ENCODE data around the gene UMPS.
A peak's percentile ranks its signal among the peaks of the same experiment; 100 is the strongest.
"Not testable (repeated sequence)": the region's sequence is repeated elsewhere in the genome, so short reads cannot be mapped to it uniquely, and the experiment has no call there.

Gene UMPS

DNA sequence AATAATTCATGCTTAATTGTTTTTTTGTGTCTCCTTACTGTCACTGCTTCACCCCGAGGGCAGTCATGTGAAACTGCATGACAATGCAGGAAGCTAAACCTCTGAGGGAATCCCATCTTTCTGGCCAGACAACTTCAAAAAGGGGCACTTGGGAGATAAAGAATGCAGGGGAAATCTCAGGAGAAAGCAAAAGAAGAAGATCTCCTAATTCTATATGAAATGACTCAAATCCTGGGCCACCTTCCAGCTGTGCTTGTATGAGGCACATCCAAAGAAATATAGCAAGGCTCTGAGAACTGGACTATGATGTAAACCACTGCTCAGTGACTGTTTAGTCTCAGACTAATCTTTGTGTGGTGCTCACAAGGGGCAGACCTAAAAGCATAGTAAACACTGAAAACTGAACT is 22.6 kb upstream of the UMPS start:
- DNase-seq (ENCODE audit: low read depth): no peak

- DNase-seq (ENCODE audit: low read depth): no peak
Measured at GRCh38 chr3:124714223-124714853, 15.9 kb upstream of the UMPS start.

DNA sequence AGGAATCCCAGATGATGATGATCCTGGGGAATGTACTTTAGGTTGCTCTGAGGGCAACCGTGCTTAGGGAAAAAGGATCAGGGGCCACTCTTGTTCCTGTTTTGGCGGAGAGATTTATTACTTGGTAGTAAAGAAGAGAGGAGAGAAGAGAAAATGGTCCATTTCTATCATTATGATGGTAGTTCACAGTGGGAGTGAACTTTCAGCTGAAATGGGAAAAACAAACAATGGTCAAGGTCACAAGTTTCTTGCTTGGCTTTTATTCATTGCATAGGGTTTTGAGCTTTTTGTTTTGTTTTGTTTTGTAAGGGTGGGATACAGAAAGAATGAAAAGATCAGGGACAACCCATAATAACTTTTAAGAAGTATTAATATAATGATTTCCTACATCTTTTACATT is 7.7 kb upstream of the UMPS start:
- DNase-seq (ENCODE audit: low read depth): no peak

- DNase-seq (ENCODE audit: low read depth): no peak
Measured at GRCh38 chr3:124730941-124731297, 667 bp downstream of the UMPS start.

GRCh38 chr3:124731760-124732159 is 1.5 kb downstream of the UMPS start:
- DNase-seq (ENCODE audit: low read depth): no peak

- DNase-seq (ENCODE audit: low read depth): no peak
Measured at GRCh38 chr3:124741027-124741426, 10.8 kb downstream of the UMPS start.

- no peak for DNase-seq (ENCODE audit: low read depth)
Measured at GRCh38 chr3:124745756-124746155, 15.5 kb downstream of the UMPS start.

- DNase-seq (ENCODE audit: low read depth): no peak
Measured at GRCh38 chr3:124747111-124747981, 17.1 kb downstream of the UMPS start.

DNA sequence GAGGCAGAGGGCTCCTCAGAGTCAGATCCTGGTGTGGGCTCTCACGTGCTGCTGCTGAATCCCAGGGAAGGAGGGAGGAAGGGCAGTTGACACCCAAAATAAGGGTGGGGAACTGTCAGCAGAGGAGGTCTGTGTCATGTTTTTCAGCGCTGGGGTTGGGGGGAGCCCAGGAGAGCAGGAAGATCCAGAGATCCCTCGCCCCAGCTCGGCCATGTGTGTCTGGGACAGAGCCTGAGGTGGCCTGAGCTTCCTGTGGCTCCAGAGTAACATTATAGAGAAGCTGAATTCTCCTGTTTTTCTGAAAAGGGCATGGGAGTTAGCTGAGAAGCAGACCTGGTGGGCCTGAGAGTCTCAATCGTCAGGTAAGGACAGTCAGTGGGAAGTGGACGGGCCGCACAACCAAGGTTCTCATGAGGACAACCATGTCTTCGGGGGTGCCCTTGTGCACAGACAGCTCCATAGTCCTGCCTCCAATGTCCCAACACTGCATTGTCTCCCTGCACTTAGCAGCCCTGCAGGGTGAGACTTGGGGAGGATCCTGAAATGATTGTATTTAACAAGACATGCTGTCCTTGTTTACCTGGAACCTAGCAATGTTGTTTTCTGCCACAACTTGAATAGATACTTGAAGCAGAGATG is 18.4 kb downstream of the UMPS start:
- no peak for DNase-seq (ENCODE audit: low read depth)

DNA sequence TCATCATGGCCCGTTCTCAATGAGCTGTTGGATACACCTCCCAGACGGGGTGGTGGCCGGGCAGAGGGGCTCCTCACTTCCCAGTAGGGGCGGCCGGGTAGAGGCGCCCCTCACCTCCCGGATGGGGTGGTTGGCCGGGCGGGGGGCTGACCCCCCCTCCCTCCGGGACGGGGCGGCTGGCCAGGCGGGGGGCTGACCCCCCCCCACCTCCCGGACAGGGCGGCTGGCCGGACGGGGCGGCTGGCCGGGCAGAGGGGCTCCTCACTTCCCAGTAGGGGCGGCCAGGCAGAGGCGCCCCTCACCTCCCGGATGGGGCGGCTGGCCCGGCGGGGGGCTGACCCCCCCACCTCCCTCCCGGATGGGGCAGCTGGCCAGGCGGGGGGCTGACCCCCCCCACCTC is 19.6 kb downstream of the UMPS start:
- DNase-seq (ENCODE audit: low read depth): not testable (repeated sequence)

DNA sequence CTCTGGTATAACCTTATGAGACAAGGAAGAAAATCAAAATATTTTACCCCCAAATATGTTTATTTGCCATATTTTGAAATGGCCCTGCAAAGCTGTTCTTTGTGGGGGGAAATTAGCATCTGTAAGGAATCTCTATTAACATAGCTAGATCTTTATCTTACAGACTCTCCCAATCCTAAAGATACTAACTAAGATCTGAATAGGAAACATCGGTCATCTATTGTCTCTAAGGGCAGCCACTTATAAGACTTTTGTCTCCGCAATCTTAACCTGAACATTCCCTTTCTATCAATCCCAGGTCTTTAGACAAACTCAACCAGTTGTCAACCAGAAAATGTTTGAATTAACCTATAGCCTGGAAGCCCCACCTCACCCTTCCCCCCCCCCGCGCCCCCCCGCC is 21.2 kb downstream of the UMPS start:
- DNase-seq (ENCODE audit: low read depth): no peak

- no peak for DNase-seq (ENCODE audit: low read depth)
Measured at GRCh38 chr3:124752051-124752450, 21.8 kb downstream of the UMPS start.

GRCh38 chr3:124757926-124758325 is 27.7 kb downstream of the UMPS start:
- DNase-seq (ENCODE audit: low read depth): not testable (repeated sequence)

DNA sequence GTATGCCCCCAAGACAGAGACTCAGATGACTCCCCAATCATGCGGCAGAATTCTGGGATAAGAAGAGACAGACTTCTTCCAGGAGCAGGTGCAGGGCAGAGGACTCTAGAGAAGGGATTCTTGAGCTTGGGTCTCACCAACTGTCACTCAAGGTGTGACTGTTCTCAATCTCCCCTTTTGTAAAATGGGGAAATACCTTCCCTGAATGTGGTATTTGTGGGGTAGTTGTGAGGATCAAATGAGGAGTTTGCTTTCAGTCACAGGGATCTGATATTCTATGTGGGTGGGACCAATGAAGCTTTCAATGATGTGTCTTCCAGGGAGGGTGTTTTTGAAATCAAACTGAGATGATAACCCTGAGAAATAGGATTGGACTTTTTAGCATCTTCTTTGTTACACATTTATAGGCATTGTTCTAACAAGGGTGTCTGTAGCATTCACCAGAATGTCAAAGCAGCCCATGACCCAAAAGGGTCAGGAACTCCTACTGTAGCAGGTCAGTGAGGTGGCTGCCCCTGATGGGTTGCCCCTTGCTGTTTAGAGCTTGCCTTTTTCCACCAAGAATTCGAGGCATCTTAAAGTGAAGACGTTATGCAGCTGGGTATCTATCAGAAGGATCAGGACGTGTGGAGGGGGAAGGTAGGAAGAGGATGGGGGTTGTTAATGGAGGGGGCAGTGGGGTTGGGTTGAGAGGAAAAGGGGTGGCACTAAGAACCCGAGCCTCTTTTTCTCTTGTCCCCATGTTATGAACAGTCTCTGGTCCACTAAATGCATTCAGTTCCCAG is 28.8 kb downstream of the UMPS start:
- DNase-seq (ENCODE audit: low read depth): no peak

DNA sequence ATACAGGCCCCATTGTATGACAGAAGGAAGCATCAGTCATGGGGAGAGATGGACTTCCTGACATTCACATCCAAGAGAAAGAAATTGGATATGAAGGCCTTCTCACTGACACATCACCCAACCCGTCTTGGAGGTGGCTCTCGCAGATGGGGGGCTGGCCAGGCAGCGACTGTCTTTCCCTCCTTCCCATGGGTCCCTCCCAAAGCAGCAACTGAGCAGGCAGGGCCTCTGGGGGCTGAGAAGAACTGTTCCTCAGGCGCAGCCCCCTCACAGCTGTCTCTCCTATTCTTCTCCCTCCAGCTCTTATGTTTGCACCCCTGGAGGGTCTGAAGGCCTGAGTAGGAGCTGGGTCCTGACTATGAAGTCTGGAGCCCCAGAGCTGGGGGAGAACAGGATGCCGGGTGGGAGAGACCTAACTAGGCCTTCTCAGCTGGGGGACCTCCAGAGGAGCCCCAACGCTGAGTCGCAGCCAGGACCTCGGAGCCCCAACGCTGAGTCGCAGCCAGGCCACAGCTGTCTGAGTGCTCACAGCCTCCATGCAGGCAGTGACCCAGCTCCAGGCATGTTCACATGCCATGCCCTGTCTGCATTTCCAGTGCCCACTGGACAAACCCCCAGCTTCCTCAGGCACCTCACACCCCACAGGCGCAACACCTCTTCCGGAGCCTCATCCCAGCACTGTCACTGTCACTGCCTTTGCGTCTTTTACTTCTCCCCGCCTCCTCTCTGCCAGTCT is 29.6 kb downstream of the UMPS start:
- DNase-seq (ENCODE audit: low read depth): no peak

DNA sequence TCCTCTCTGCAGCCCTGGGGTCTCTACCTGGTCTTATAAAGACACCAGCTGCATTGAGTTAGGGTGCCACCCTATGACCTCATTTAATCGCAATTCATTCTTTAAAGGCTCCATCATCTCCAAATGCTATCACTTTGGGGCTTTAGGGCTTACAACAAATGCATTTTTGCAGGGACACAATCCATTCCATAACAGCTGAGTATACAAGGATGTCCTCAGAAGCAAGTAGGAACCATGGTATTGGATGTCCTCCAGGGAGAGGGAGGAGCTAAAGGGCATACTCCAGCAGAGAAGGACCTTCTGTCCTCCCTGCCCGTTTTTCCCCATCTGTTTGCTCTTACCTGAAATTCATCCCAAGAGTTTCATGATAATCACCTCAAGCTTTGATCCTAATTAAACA is 30.3 kb downstream of the UMPS start:
- no peak for DNase-seq (ENCODE audit: low read depth)

GRCh38 chr3:124761250-124761796 is 31.1 kb downstream of the UMPS start:
- DNase-seq (ENCODE audit: low read depth): peak; percentile 38

GRCh38 chr3:124761935-124762660 is 31.8 kb downstream of the UMPS start:
- DNase-seq (ENCODE audit: low read depth): no peak

DNA sequence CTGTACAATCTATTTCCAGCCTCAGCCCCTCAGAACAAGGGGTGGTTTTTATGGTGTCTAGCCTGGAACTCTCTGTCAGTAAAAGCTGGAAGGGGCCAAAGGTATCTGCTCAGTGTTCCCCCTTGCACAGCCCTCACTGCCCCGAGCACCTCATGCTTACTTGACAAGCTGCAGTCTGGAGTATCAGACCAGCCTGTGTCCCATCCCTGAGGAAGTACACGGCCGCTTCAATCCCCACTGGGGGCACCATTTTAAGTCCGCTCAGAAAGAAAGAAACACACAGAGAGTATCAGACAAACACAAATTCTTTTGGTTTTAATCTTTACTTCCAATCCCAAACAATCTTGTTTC is 32.4 kb downstream of the UMPS start:
- no peak for DNase-seq (ENCODE audit: low read depth)

- DNase-seq (ENCODE audit: low read depth): no peak
Measured at GRCh38 chr3:124763206-124763605, 33.0 kb downstream of the UMPS start.
